ENCODE data around the gene STAM.

Gene STAM

GRCh38 chr10:17643755-17644484 is at the start of gene STAM:
STAM (plus strand) TSS chr10:17644151; CDS start chr10:17644340, 189 bp downstream.
- H3K4me3 ChIP-seq (ENCODE audit: control insufficient read depth, low read depth, low read length) = peak within 1 kb of the TSS; percentile 98
- no peak for TF ChIP-seq CTCF (conservative IDR thresholded peaks at IDR 0.05; ENCODE audit: control insufficient read depth, insufficient read depth, low read depth, low read length)
- DNase-seq (ENCODE audit: low read depth) = peak; percentile 89

- TF ChIP-seq CTCF (conservative IDR thresholded peaks at IDR 0.05; ENCODE audit: control insufficient read depth, insufficient read depth, low read depth, low read length) = no peak
- DNase-seq (ENCODE audit: low read depth) = no peak
- H3K4me3 ChIP-seq (ENCODE audit: control insufficient read depth, low read depth, low read length) = no peak overlapping the region
Observed at GRCh38 chr10:17597386-17597785, 46.6 kb upstream of the STAM start.

GRCh38 chr10:17599089-17599488 is 44.9 kb upstream of the STAM start:
- TF ChIP-seq CTCF (conservative IDR thresholded peaks at IDR 0.05; ENCODE audit: control insufficient read depth, insufficient read depth, low read depth, low read length) = peak; percentile 46
- peak; percentile 53 for DNase-seq (ENCODE audit: low read depth)
- H3K4me3 ChIP-seq (ENCODE audit: control insufficient read depth, low read depth, low read length) = no peak overlapping the region

- no peak for DNase-seq (ENCODE audit: low read depth)
- TF ChIP-seq CTCF (conservative IDR thresholded peaks at IDR 0.05; ENCODE audit: control insufficient read depth, insufficient read depth, low read depth, low read length) = no peak
- H3K4me3 ChIP-seq (ENCODE audit: control insufficient read depth, low read depth, low read length) = no peak overlapping the region
Observed at GRCh38 chr10:17605936-17606335, 38.0 kb upstream of the STAM start.

GRCh38 chr10:17606547-17607040 is 37.4 kb upstream of the STAM start:
- H3K4me3 ChIP-seq (ENCODE audit: control insufficient read depth, low read depth, low read length) = no peak overlapping the region
- no peak for DNase-seq (ENCODE audit: low read depth)
- no peak for TF ChIP-seq CTCF (conservative IDR thresholded peaks at IDR 0.05; ENCODE audit: control insufficient read depth, insufficient read depth, low read depth, low read length)

GRCh38 chr10:17607060-17607459 is 36.9 kb upstream of the STAM start:
- DNase-seq (ENCODE audit: low read depth) = no peak
- TF ChIP-seq CTCF (conservative IDR thresholded peaks at IDR 0.05; ENCODE audit: control insufficient read depth, insufficient read depth, low read depth, low read length) = no peak
- H3K4me3 ChIP-seq (ENCODE audit: control insufficient read depth, low read depth, low read length) = no peak overlapping the region
